Measurements from ENCODE around the gene OR51G2. TPM values are rescaled to one million over a fixed set of nuclear protein-coding genes. Genes with fewer than 3 reads are reported as not detected.

Gene OR51G2
- total RNA-seq (2021) (not detected in 3 replicates), Bru-seq, nascent RNA (not detected)
- long read RNA-seq, experiment 1 = 0 reads
- long read RNA-seq, experiment 2 = 0 reads
- long read RNA-seq, experiment 3 = 0 reads

- DNase-seq (ENCODE audit: low spot score) = no peak
- Mint-ChIP-seq H3K9me3 (no peaks in the 10 kb centered on the region), H3K27ac (no peak within 1 kb of the TSS), H3K27me3 (ENCODE audit: low read depth) (no peaks in the 10 kb centered on the region), H3K36me3 (no peaks in the 10 kb centered on the region), H3K4me3 (no peak within 1 kb of the TSS), H3K4me1 (no peaks in the 10 kb centered on the region)
- no peak for TF ChIP-seq FOXJ3 (CRISPR knock-in tag; IDR thresholded peaks at IDR 0.05; ENCODE audit: borderline replicate concordance)
- no peak for TF ChIP-seq MYBL2 (CRISPR knock-in tag; IDR thresholded peaks at IDR 0.05)
- TF ChIP-seq OVOL2 (CRISPR knock-in tag; IDR thresholded peaks at IDR 0.05; ENCODE audit: borderline replicate concordance) = no peak
- TF ChIP-seq NFE2L1 (CRISPR knock-in tag; IDR thresholded peaks at IDR 0.05) = no peak
- TF ChIP-seq FOXP1 (CRISPR knock-in tag; IDR thresholded peaks at IDR 0.05; ENCODE audit: borderline replicate concordance) = no peak
- TF ChIP-seq CREB1 (CRISPR knock-in tag; IDR thresholded peaks at IDR 0.05) = no peak
- no peak for TF ChIP-seq ZNF219 (CRISPR knock-in tag; IDR thresholded peaks at IDR 0.05; ENCODE audit: borderline replicate concordance)
- no peak for TF ChIP-seq SP1 (CRISPR knock-in tag; conservative IDR thresholded peaks at IDR 0.05)
- no peak for TF ChIP-seq ZNF532 (CRISPR knock-in tag; IDR thresholded peaks at IDR 0.05; ENCODE audit: borderline replicate concordance)
- no peak for TF ChIP-seq ZNF121 (CRISPR knock-in tag; IDR thresholded peaks at IDR 0.05)
- TF ChIP-seq KAT7 (CRISPR knock-in tag; IDR thresholded peaks at IDR 0.05; ENCODE audit: borderline replicate concordance) = no peak
- no peak for TF ChIP-seq E2F5 (CRISPR knock-in tag; IDR thresholded peaks at IDR 0.05)
- TF ChIP-seq ZNF281 (CRISPR knock-in tag; IDR thresholded peaks at IDR 0.05) = no peak
- no peak for TF ChIP-seq CTCF (IDR thresholded peaks at IDR 0.05)
- no peak for TF ChIP-seq ZBTB43 (CRISPR knock-in tag; IDR thresholded peaks at IDR 0.05)
- no peak for TF ChIP-seq ATF6 (CRISPR knock-in tag; IDR thresholded peaks at IDR 0.05)
- ChIA-PET POLR2A (no interaction called here), CTCF (no interaction called here)
- no peak for ATAC-seq
Measured at GRCh38 chr11:4919250-4919649, at the start of gene OR51G2. Gene OR51G2 (minus strand): TSS chr11:4919350. CDS start chr11:4915663, 3,687 bp downstream.

Measured in WTC11 (cell line).